ENCODE results near the gene MCFD2. TPM values are rescaled to one million over a fixed set of nuclear protein-coding genes. Genes with fewer than 3 reads are reported as not detected.
"Not testable (repeated sequence)": the region's sequence is repeated elsewhere in the genome, so short reads cannot be mapped to it uniquely, and the experiment has no call there.

The MCFD2 gene
- total RNA-seq, 1 donor from 2014 or later, result 111 TPM

DNA sequence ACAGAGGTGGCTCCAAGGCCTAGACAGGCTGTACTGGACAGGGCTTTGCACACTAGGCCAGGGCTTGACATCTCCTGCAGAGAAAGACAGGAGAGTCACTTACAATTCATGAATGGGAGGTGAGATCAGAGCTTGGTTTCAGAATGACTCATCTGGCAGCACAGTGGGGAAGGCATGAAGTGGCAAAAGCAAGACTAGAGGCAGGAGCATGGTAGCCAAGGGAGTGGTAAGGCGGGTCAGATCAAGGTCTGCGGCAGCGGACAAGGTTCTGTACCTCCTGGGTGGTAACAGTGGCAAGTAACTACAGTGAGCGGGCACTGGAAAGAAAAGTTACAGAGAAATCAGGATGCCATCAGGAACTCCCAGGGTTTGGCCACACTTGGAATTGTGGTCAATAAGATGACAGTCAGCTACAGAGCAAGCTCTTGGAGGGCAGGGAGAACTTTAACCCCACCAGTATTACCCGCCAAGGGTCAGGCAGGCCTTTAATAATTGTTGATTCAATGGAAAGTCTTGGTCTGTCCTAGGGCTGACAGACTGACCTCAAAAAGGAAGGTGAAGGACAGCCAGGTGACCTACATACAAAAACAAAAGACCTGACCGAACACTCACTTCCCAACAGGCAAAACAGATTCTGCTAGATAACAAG lies 5.7 kb downstream of the MCFD2 start:
- peaks cover 34% of the 10 kb centered on the region for H4K20me1 ChIP-seq (ENCODE audit: low read depth)
- peak overlapping the region; percentile 32 for H3K9ac ChIP-seq
- H3K4me1 ChIP-seq, result peaks cover 6% of the 10 kb centered on the region
- DNase-seq (ENCODE audit: low spot score), result no peak
- no peaks in the 10 kb centered on the region for H3K9me3 Mint-ChIP-seq
- peaks cover 41% of the 10 kb centered on the region for H3K36me3 Mint-ChIP-seq
- no peaks in the 10 kb centered on the region for H3K36me3 ChIP-seq
- H3K27me3 ChIP-seq, result no peaks in the 10 kb centered on the region
- H3K4me1 Mint-ChIP-seq, result peaks cover 29% of the 10 kb centered on the region
- peaks cover 45% of the 10 kb centered on the region for H3K79me2 ChIP-seq (ENCODE audit: low read depth)
- peaks cover 2% of the 10 kb centered on the region for H3K27me3 Mint-ChIP-seq (ENCODE audit: insufficient read depth, low read depth)
- no peaks in the 10 kb centered on the region for H3F3A ChIP-seq (ENCODE audit: low read depth)
- no peak overlapping the region for H3K4me3 Mint-ChIP-seq
- no peak overlapping the region for H3K4me3 ChIP-seq
- no peak overlapping the region for H3K4me2 ChIP-seq
- no peaks in the 10 kb centered on the region for H3K9me3 ChIP-seq (ENCODE audit: low read depth)
- H3K27ac Mint-ChIP-seq, result peak overlapping the region; percentile 21
- TF ChIP-seq, protein P1, sequence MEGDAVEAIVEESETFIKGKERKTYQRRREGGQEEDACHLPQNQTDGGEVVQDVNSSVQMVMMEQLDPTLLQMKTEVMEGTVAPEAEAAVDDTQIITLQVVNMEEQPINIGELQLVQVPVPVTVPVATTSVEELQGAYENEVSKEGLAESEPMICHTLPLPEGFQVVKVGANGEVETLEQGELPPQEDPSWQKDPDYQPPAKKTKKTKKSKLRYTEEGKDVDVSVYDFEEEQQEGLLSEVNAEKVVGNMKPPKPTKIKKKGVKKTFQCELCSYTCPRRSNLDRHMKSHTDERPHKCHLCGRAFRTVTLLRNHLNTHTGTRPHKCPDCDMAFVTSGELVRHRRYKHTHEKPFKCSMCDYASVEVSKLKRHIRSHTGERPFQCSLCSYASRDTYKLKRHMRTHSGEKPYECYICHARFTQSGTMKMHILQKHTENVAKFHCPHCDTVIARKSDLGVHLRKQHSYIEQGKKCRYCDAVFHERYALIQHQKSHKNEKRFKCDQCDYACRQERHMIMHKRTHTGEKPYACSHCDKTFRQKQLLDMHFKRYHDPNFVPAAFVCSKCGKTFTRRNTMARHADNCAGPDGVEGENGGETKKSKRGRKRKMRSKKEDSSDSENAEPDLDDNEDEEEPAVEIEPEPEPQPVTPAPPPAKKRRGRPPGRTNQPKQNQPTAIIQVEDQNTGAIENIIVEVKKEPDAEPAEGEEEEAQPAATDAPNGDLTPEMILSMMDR (IDR thresholded peaks at IDR 0.05), result no peak
- TF ChIP-seq EZH2 (IDR thresholded peaks at IDR 0.05) (no peak), EZH2phosphoT487 (IDR thresholded peaks at IDR 0.05) (no peak)
- H3K27ac ChIP-seq, result no peak overlapping the region
- no peak overlapping the region for H2AFZ ChIP-seq (replicated peaks)

DNA sequence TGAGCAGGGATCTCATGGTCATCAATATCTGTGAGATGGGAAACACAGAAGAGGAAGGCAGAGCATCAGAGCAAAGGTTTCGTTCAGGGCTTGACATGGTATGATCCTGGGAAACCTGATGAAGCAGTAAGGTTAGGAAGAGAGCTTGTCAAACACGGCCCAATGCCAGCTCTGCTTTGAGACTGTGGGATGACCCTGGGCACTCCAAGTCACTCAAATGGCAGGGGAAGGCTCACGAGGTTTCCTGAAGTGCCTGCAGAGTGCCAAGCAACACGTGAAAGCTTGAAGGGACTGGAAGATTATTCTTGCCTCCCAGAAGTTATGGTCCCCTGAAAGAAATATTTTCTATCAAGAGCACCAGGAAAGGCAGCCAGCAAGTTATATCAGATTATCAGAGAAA lies 6.5 kb downstream of the MCFD2 start:
- H3K27ac ChIP-seq, result no peak overlapping the region
- peak overlapping the region; percentile 32 for H3K9ac ChIP-seq
- Mint-ChIP-seq H3K9me3 (no peaks in the 10 kb centered on the region), H3K27me3 (ENCODE audit: insufficient read depth, low read depth) (peaks cover 2% of the 10 kb centered on the region), H3K4me3 (no peak overlapping the region), H3K27ac (no peak overlapping the region), H3K4me1 (peaks cover 22% of the 10 kb centered on the region), H3K36me3 (peaks cover 44% of the 10 kb centered on the region)
- H3K36me3 ChIP-seq, result no peaks in the 10 kb centered on the region
- no peaks in the 10 kb centered on the region for H3K27me3 ChIP-seq
- no peak overlapping the region for H2AFZ ChIP-seq (replicated peaks)
- H3K79me2 ChIP-seq (ENCODE audit: low read depth), result peaks cover 38% of the 10 kb centered on the region
- no peaks in the 10 kb centered on the region for H3F3A ChIP-seq (ENCODE audit: low read depth)
- H4K20me1 ChIP-seq (ENCODE audit: low read depth), result peaks cover 28% of the 10 kb centered on the region
- no peaks in the 10 kb centered on the region for H3K9me3 ChIP-seq (ENCODE audit: low read depth)
- no peak overlapping the region for H3K4me3 ChIP-seq
- DNase-seq (ENCODE audit: low spot score), result no peak
- TF ChIP-seq, protein P1 (IDR thresholded peaks at IDR 0.05), result no peak
- TF ChIP-seq EZH2 (IDR thresholded peaks at IDR 0.05) (no peak), EZH2phosphoT487 (IDR thresholded peaks at IDR 0.05) (no peak)
- no peaks in the 10 kb centered on the region for H3K4me1 ChIP-seq
- H3K4me2 ChIP-seq, result no peak overlapping the region

DNA sequence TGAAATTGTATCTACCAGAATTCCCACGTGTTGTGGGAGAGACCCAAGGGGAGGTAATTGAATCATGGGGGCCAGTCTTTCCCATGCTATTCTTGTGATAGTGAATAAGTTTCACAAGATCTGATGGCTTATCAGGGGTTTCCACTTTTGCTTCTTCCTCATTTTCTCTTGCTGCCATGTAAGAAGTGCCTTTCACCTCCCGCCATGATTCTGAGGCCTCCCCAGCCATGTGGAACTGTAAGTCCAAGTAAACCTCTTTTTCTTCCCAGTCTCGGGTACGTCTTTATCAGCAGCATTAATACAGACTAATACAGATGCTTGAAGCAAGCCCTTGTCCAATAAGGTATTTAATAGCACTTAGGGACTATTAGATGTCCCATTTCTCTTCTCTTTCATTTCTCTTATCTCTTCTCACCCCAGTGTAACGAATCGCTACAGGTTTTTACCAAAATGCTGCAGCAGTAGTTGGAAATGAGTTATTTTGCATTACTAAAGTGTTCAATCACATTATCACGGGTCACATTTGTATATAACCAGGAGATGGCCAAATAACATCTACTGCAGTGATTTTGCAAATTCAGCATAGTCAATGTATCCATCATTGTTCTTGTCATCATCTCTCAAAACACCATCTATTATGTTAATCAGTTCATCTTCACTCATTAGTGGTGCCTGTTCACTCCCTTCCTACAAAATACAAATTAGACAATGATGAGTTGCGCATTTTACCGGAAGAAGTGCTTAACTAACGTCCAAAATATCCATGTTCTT lies 10.5 kb downstream of the MCFD2 start:
- not testable (repeated sequence) for H3K27ac ChIP-seq; H3K4me2 ChIP-seq; H4K20me1 ChIP-seq (ENCODE audit: low read depth); H3K4me3 Mint-ChIP-seq; DNase-seq (ENCODE audit: low spot score); H2AFZ ChIP-seq (replicated peaks); H3K4me1 ChIP-seq; H3K9me3 Mint-ChIP-seq; H3K27me3 Mint-ChIP-seq (ENCODE audit: insufficient read depth, low read depth); H3K4me3 ChIP-seq; H3K9me3 ChIP-seq (ENCODE audit: low read depth); H3K4me1 Mint-ChIP-seq; H3K27me3 ChIP-seq; H3K36me3 ChIP-seq; H3K27ac Mint-ChIP-seq; H3K79me2 ChIP-seq (ENCODE audit: low read depth); H3F3A ChIP-seq (ENCODE audit: low read depth); H3K9ac ChIP-seq
- H3K36me3 Mint-ChIP-seq, result peaks cover 34% of the 10 kb centered on the region

DNA sequence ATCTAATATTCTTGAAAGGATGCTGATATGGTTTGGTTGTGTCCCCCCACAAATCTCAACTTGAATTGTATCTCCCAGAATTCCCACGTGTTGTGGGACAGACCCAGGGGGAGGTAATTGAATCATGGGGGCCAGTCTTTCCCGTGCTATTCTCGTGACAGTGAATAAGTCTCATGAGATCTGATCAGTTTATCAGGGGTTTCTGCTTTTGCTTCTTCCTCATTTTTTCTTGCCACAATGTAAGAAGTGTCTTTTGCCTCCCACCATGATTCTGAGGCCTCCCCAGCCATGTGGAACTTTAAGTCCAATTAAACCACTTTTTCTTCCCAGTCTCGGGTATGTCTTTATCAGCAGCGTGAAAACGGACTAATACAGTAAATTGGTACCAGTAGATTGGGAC lies 12.6 kb downstream of the MCFD2 start:
- not testable (repeated sequence) for H3F3A ChIP-seq (ENCODE audit: low read depth); H3K4me2 ChIP-seq; H3K27ac ChIP-seq; H3K4me1 ChIP-seq; H3K9me3 ChIP-seq (ENCODE audit: low read depth); H2AFZ ChIP-seq (replicated peaks); H3K27me3 ChIP-seq; H3K79me2 ChIP-seq (ENCODE audit: low read depth); H3K27ac Mint-ChIP-seq; H3K36me3 ChIP-seq; H3K9me3 Mint-ChIP-seq; H3K9ac ChIP-seq; H4K20me1 ChIP-seq (ENCODE audit: low read depth); DNase-seq (ENCODE audit: low spot score); H3K27me3 Mint-ChIP-seq (ENCODE audit: insufficient read depth, low read depth); H3K4me3 ChIP-seq; H3K4me3 Mint-ChIP-seq; H3K4me1 Mint-ChIP-seq
- H3K36me3 Mint-ChIP-seq, result peaks cover 27% of the 10 kb centered on the region

Measured in neural progenitor cell (in vitro differentiated cells).